GM18858 (cell line): ENCODE measurements around the gene GSTO2.

Experiments used
- ATAC-seq: cut with Tn5 transposase; IDR thresholded peaks from one replicate; pipeline ENCODE4 v1.9.1; 2021; ENCODE audit not compliant: unreplicated experiment

Gene GSTO2

GRCh38 chr10:104337985-104338735 lies 69.2 kb downstream of the GSTO2 start, which contains the start of gene ITPRIP:
Gene ITPRIP, minus strand, starts transcription at chr10:104338465. Its CDS starts 22,414 bp downstream, at chr10:104316051.
- peak; percentile 57 for ATAC-seq

- ATAC-seq, result no peak
Observed at GRCh38 chr10:104339469-104340110, 70.6 kb downstream of the GSTO2 start.

GRCh38 chr10:104340111-104340526 lies 71.1 kb downstream of the GSTO2 start:
- ATAC-seq, result no peak

- ATAC-seq, result no peak
Observed at GRCh38 chr10:104340641-104341040, 71.7 kb downstream of the GSTO2 start.

GRCh38 chr10:104342941-104343411 lies 74.0 kb downstream of the GSTO2 start:
- ATAC-seq, result no peak

- no peak for ATAC-seq
Observed at GRCh38 chr10:104344219-104344618, 75.2 kb downstream of the GSTO2 start.

- no peak for ATAC-seq
Observed at GRCh38 chr10:104345515-104345914, 76.5 kb downstream of the GSTO2 start.

GRCh38 chr10:104345941-104346340 lies 77.0 kb downstream of the GSTO2 start:
- no peak for ATAC-seq

GRCh38 chr10:104347295-104348045 lies 78.5 kb downstream of the GSTO2 start:
- ATAC-seq, result no peak

- no peak for ATAC-seq
Observed at GRCh38 chr10:104348601-104349000, 79.6 kb downstream of the GSTO2 start.

GRCh38 chr10:104349623-104350126 lies 80.7 kb downstream of the GSTO2 start:
- ATAC-seq, result peak; percentile 59

GRCh38 chr10:104350127-104350635 lies 81.2 kb downstream of the GSTO2 start:
- peak; percentile 38 for ATAC-seq

- ATAC-seq, result no peak
Observed at GRCh38 chr10:104351061-104351702, 82.2 kb downstream of the GSTO2 start.

- ATAC-seq, result no peak
Observed at GRCh38 chr10:104351919-104352318, 82.9 kb downstream of the GSTO2 start.

- peak; percentile 35 for ATAC-seq
Observed at GRCh38 chr10:104353325-104354048, 84.5 kb downstream of the GSTO2 start, which contains the start of gene CFAP58. Gene CFAP58, plus strand, starts transcription at chr10:104353833. Its CDS starts 65 bp downstream, at chr10:104353898.
